ENCODE results near the gene SUPT6H.
"Not testable (repeated sequence)": the region's sequence is repeated elsewhere in the genome, so short reads cannot be mapped to it uniquely, and the experiment has no call there.

Gene SUPT6H

GRCh38 chr17:28712705-28713415 lies 50.9 kb downstream of the SUPT6H start:
- DNase-seq (ENCODE audit: low spot score in 2 of 2) (no peak), ATAC-seq (ENCODE audit: low read depth) (no peak)
- peak overlapping the region; percentile 94 for H3K4me3 Mint-ChIP-seq
- no peaks in the 10 kb centered on the region for H3K36me3 Mint-ChIP-seq
- H3K4me1 Mint-ChIP-seq, result peaks cover 12% of the 10 kb centered on the region
- H3K27ac Mint-ChIP-seq, result peak overlapping the region; percentile 95
- H3K9me3 Mint-ChIP-seq, result no peaks in the 10 kb centered on the region
- peaks cover 2% of the 10 kb centered on the region for H3K27me3 Mint-ChIP-seq

GRCh38 chr17:28714281-28714680 lies 52.3 kb downstream of the SUPT6H start:
- no peaks in the 10 kb centered on the region for H3K9me3 Mint-ChIP-seq
- DNase-seq (ENCODE audit: low spot score in 2 of 2) (no peak), ATAC-seq (ENCODE audit: low read depth) (no peak)
- H3K27ac Mint-ChIP-seq, result no peak overlapping the region
- peaks cover 22% of the 10 kb centered on the region for H3K4me1 Mint-ChIP-seq
- no peaks in the 10 kb centered on the region for H3K36me3 Mint-ChIP-seq
- peaks cover 2% of the 10 kb centered on the region for H3K27me3 Mint-ChIP-seq
- no peak overlapping the region for H3K4me3 Mint-ChIP-seq

- ATAC-seq (ENCODE audit: low read depth), result no peak
- H3K9me3 Mint-ChIP-seq, result no peaks in the 10 kb centered on the region
- no peak for DNase-seq (ENCODE audit: low spot score in 2 of 2)
- H3K36me3 Mint-ChIP-seq, result peaks cover 3% of the 10 kb centered on the region
- peaks cover 28% of the 10 kb centered on the region for H3K4me1 Mint-ChIP-seq
- no peak overlapping the region for H3K27ac Mint-ChIP-seq
- H3K27me3 Mint-ChIP-seq, result peaks cover 2% of the 10 kb centered on the region
- no peak overlapping the region for H3K4me3 Mint-ChIP-seq
These were observed 53.2 kb downstream of the SUPT6H start for GRCh38 chr17:28715217-28715616.

- Mint-ChIP-seq H3K27me3 (peaks cover 2% of the 10 kb centered on the region), H3K4me1 (peaks cover 27% of the 10 kb centered on the region), H3K36me3 (peaks cover 11% of the 10 kb centered on the region), H3K27ac (no peak overlapping the region), H3K9me3 (no peaks in the 10 kb centered on the region), H3K4me3 (peak overlapping the region; percentile 68)
- ATAC-seq (ENCODE audit: low read depth), result no peak
- no peak for DNase-seq (ENCODE audit: low spot score in 2 of 2)
These were observed 55.0 kb downstream of the SUPT6H start for GRCh38 chr17:28716740-28717577.

- peak within 1 kb of the TSS; percentile 83 for H3K4me3 Mint-ChIP-seq
- no peaks in the 10 kb centered on the region for H3K9me3 Mint-ChIP-seq
- peaks cover 13% of the 10 kb centered on the region for H3K36me3 Mint-ChIP-seq
- peaks cover 26% of the 10 kb centered on the region for H3K4me1 Mint-ChIP-seq
- peak; percentile 5 for ATAC-seq (ENCODE audit: low read depth)
- H3K27ac Mint-ChIP-seq, result peak within 1 kb of the TSS; percentile 93
- DNase-seq (ENCODE audit: low spot score in 2 of 2), result peak; percentile 17 to 42
- peaks cover 2% of the 10 kb centered on the region for H3K27me3 Mint-ChIP-seq
These were observed 55.8 kb downstream of the SUPT6H start, which contains the start of gene RAB34 for GRCh38 chr17:28717578-28718332. RAB34 (minus strand) TSS chr17:28717868; CDS start chr17:28717266, 602 bp downstream.

GRCh38 chr17:28718333-28719020 lies 56.5 kb downstream of the SUPT6H start:
- H3K4me3 Mint-ChIP-seq, result peak overlapping the region; percentile 83
- DNase-seq (ENCODE audit: low spot score in 2 of 2) (no peak), ATAC-seq (ENCODE audit: low read depth) (no peak)
- peak overlapping the region; percentile 93 for H3K27ac Mint-ChIP-seq
- H3K27me3 Mint-ChIP-seq, result peaks cover 2% of the 10 kb centered on the region
- peaks cover 13% of the 10 kb centered on the region for H3K36me3 Mint-ChIP-seq
- H3K4me1 Mint-ChIP-seq, result peaks cover 30% of the 10 kb centered on the region
- no peaks in the 10 kb centered on the region for H3K9me3 Mint-ChIP-seq

- peaks cover 32% of the 10 kb centered on the region for H3K4me1 Mint-ChIP-seq
- H3K9me3 Mint-ChIP-seq, result no peaks in the 10 kb centered on the region
- peak overlapping the region; percentile 99 for H3K27ac Mint-ChIP-seq
- DNase-seq (ENCODE audit: low spot score in 2 of 2), result no peak
- peaks cover 18% of the 10 kb centered on the region for H3K36me3 Mint-ChIP-seq
- ATAC-seq (ENCODE audit: low read depth), result no peak
- H3K27me3 Mint-ChIP-seq, result peaks cover 2% of the 10 kb centered on the region
- peak overlapping the region; percentile 99 for H3K4me3 Mint-ChIP-seq
These were observed 57.0 kb downstream of the SUPT6H start for GRCh38 chr17:28719021-28719433.

GRCh38 chr17:28720247-28720996 lies 58.4 kb downstream of the SUPT6H start:
- Mint-ChIP-seq H3K36me3 (peaks cover 27% of the 10 kb centered on the region), H3K4me1 (peaks cover 45% of the 10 kb centered on the region), H3K27ac (peak overlapping the region; percentile 99), H3K27me3 (peaks cover 2% of the 10 kb centered on the region), H3K9me3 (no peaks in the 10 kb centered on the region), H3K4me3 (peak overlapping the region; percentile 99)
- ATAC-seq (ENCODE audit: low read depth) (no peak), DNase-seq (ENCODE audit: low spot score in 2 of 2) (no peak)

- Mint-ChIP-seq H3K36me3 (peaks cover 27% of the 10 kb centered on the region), H3K4me1 (peaks cover 49% of the 10 kb centered on the region)
These were observed 59.0 kb downstream of the SUPT6H start for GRCh38 chr17:28720997-28721329.

GRCh38 chr17:28722417-28723158 lies 60.6 kb downstream of the SUPT6H start:
- ATAC-seq (ENCODE audit: low read depth), result no peak

More at GRCh38 chr17:28720997-28721329, 59.0 kb downstream of the SUPT6H start:
- Mint-ChIP-seq H3K27ac (peak overlapping the region; percentile 99), H3K4me3 (peak overlapping the region; percentile 99)
- not testable (repeated sequence) for DNase-seq (ENCODE audit: low spot score in 2 of 2); H3K9me3 Mint-ChIP-seq; H3K27me3 Mint-ChIP-seq; ATAC-seq (ENCODE audit: low read depth)

GRCh38 chr17:28723159-28723835 lies 61.3 kb downstream of the SUPT6H start:
- no peaks in the 10 kb centered on the region for H3K9me3 Mint-ChIP-seq
- H3K4me3 Mint-ChIP-seq, result no peak overlapping the region
- H3K4me1 Mint-ChIP-seq, result peaks cover 49% of the 10 kb centered on the region
- DNase-seq (ENCODE audit: low spot score in 2 of 2), result no peak
- H3K27ac Mint-ChIP-seq, result peak overlapping the region; percentile 84
- no peaks in the 10 kb centered on the region for H3K27me3 Mint-ChIP-seq
- ATAC-seq (ENCODE audit: low read depth), result no peak
- peaks cover 27% of the 10 kb centered on the region for H3K36me3 Mint-ChIP-seq

More at GRCh38 chr17:28722417-28723158, 60.6 kb downstream of the SUPT6H start:
- no peak for DNase-seq (ENCODE audit: low spot score in 2 of 2)
- Mint-ChIP-seq H3K36me3 (peaks cover 27% of the 10 kb centered on the region), H3K9me3 (no peaks in the 10 kb centered on the region), H3K27me3 (no peaks in the 10 kb centered on the region), H3K27ac (peak overlapping the region; percentile 24), H3K4me3 (peak overlapping the region; percentile 24), H3K4me1 (peaks cover 53% of the 10 kb centered on the region)

All from memory B cell (primary cell).